ENCODE measurements around the gene LRRN4.
A peak's percentile ranks its signal among the peaks of the same experiment; 100 is the strongest.

Gene LRRN4

DNA sequence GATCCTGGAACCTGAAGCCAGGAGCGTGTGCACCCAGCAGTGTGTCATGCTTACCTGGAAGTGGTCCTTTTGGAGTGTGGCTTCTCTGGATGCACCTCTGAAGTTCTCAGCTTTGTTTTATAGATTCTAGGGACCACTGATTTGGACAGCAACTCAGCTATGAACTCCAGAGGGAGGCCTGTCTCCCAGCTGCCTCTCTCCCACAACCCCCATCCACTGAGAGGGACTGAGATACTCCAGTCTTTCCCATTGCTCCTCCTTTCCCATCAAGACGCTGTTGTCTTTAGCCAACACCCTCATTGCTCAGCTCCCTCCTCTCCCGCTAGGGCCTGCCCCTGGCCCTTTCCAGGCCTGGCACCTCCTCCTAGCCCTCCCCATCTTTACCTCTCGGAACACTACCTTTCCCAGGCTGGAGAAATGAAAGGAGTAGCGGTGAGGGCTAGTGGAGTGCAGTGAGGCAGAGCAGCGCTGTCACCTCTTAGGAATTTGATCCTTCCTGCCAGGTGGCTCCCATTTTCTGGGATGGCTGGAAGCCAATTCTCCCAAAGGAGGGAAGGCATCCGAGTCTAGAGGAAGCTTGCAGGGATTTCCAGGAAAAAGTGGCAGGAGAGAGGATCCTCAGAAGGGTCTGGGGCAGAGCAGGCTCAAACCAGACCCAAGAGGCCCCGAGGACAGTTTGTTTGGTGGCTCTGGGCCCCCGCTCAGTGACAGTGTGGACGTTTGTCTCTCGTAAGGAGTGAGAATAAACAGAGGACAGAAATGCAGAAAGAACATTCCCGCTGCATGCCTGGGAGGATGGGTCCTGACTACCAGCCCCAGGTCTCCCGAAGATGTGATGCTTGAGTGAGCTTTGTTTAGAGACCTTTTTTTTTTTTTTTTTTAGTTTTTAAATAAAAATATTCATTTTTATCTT, at the start of gene LRRN4:
TSS of gene LRRN4 (minus strand) at position 285 of the 913 bp plus-strand sequence. CDS start 1,261 bp downstream, outside the sequence.
- peak; percentile 78 to 89 for DNase-seq

DNA sequence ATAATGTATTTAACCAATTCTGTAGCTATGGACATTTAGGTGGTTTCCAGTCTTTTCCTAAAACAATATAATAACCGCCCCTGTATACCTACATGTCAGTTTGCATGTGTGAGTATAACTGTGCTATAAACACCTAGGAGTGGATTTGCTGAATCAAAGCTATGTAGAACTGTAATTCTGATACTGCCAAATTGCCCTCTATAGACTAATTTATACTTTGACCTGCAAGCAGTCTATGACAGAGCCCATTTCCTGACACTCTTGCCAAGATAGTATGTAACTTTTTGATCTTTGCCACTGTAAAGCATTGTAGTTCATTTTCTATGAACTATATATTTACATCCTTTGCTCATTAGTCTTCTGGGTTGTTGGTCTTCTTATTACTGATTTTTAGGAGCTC, 49.4 kb upstream of the LRRN4 start:
- no peak for DNase-seq

DNA sequence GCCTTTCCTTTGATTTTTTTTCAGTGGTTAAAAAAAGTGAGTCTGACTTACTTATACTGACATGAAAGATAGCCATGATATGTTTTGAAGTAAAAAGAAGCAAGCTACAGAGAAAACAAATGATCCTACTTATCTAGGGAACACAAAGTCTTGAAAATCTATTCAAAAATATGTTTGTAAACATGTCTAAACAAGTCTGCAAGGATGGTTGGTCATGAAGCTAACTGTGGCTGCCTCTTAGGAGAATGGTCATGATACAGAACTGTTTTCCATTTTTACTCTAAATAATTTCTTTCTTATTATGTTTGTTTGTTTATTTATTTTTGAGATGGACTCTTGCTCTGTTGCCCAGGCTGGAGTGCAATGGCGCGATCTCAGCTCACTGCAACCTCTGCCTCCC, 47.5 kb upstream of the LRRN4 start:
- DNase-seq: no peak

- no peak for DNase-seq
Measured at GRCh38 chr20:6100246-6100645, 46.4 kb upstream of the LRRN4 start.

GRCh38 chr20:6099819-6100218, 46.0 kb upstream of the LRRN4 start:
- DNase-seq: no peak

GRCh38 chr20:6095409-6095808, 41.5 kb upstream of the LRRN4 start:
- no peak for DNase-seq

- DNase-seq: no peak
Measured at GRCh38 chr20:6094565-6094964, 40.7 kb upstream of the LRRN4 start.

- DNase-seq: no peak
Measured at GRCh38 chr20:6094063-6094462, 40.2 kb upstream of the LRRN4 start.

- DNase-seq: no peak
Measured at GRCh38 chr20:6091661-6092060, 37.8 kb upstream of the LRRN4 start.

- DNase-seq: no peak
Measured at GRCh38 chr20:6086868-6087267, 33.0 kb upstream of the LRRN4 start.

DNA sequence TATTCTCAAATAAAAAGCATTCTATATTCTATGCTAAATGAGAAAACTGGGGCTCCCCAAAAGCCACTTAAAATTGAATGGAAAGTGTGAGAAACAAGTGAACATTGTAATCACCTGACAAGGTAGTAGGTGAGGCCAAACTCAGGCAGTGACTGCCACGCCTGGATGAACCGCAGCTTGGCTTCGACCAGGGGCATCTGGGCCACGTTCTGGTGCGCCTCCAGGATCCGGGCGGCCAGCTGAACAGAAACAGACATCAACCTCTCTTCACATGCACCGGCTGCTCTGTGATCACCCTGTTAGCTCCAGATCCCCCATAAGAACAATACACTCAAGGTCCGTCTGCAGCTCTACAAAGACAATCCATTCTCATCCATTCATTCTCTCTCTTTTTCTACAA, 30.1 kb upstream of the LRRN4 start:
- DNase-seq: no peak

DNA sequence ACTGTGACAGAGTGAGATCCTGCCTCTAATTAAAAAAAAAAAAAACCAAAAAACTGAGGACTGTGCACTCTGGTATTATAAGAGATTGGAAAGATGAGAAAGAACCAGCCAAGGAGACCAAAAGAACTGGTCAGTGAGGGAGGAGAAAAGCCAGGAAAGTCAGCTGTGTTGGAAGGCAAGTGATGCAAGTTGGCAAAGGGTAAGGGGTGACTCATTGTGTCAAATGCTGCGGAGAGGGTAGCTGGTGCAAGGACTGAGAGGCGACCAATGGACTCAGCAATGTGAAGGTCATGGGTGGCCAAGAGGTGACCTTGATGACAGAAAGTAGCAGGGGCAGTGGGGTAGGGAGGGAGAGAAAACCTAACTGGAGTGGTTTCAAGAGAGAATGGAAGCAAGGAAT, 27.4 kb upstream of the LRRN4 start:
- DNase-seq: no peak

DNA sequence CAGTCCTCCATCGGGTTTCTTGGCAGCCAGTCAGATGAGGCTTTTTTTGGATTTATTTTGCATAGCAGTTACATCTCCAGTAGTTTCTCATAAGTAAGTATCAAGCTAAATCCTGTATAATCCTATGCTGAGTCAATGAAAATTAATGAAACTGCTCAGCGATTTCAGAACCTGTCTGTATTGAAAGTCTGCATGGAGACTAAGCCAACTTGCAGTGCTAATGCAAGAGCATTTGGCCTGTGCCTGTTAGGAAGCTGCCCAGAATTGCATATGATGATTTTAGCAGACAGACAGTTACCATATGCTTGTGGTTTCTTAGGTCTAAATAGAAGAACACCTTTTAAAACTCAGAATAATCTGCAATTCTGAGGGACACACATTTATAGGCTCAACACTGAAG, 25.2 kb upstream of the LRRN4 start:
- no peak for DNase-seq

- no peak for DNase-seq
Measured at GRCh38 chr20:6075428-6076219, 21.8 kb upstream of the LRRN4 start.

- DNase-seq: no peak
Measured at GRCh38 chr20:6074784-6075183, 20.9 kb upstream of the LRRN4 start.

- no peak for DNase-seq
Measured at GRCh38 chr20:6074145-6074561, 20.3 kb upstream of the LRRN4 start.

DNA sequence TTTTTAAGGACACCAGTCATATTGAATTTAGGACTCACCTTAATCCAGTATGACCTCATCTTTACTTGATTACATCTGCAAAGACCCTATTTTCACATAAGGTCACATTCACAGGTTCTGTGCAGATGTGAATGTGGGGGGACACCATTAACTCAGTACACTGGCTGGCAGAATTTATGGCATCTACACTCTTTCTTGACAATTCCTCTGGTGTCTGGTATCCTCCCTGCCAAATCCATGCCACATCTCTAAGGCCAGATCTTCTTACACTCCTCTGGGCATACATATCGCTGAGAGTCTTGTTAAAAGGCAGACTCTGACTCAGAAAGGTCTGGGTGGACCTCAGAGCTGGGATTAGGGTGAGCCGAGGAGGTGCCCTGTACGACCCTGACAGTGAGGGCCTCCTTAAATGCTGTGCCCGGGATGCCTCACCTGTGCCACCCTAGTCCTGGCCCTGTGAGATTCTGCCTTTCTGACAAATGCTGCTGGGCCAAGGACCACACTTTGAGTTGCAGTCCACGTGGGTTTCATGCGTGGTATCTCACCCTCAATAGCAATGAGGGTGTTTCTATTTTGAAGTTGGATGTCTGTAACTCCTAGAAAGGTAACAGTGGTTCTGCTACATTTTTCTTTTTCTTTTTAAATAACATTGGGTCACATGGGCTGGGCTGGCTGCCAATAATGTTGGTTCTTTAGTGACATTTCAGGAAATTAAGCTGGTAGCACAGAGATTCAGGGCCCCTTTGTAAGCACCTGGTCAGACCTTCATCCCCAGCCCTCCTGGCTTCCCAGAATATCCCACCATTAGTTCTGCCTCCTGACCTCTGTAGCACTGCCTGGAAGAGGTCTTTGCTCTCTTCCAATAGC, 17.2 kb upstream of the LRRN4 start:
- no peak for DNase-seq

DNA sequence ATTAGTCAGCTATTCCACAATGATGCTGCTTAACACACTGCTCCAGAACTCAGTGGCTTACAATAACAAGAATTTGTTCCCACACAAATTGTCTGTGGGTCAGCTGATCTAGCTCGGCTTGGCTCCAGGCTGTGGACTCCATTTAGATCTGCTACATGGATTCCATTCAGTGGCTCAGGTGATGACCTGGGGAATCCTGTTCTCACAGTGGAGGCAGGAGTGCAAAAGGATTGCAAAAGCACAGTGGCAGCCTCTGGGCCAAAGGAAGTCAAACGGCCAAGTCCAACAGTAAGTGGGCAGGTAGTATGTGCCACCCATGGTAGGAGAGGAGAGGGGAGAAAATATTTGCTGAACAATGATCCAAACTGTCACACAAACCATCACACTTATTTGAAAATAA, 15.8 kb upstream of the LRRN4 start:
- no peak for DNase-seq

GRCh38 chr20:6067763-6068318, 14.0 kb upstream of the LRRN4 start:
- DNase-seq: no peak

DNA sequence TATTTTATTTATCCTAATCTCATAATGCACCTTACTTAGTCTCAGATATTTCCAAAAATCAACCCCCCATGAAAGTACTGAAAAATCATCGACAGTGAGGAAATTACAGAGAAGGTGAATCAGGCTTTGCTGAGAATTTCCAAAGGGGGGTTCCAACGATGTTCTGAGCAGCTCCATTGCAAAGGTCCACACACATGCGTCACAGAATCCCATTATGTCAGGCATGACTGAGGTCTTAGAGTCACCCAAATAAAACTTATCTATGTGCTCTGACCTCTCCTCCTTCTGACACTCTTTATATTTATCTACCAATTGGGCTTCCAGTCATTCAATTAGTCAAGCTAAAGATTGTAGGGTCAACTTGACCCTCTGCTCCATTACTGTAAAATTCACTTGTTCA, 12.7 kb upstream of the LRRN4 start:
- no peak for DNase-seq

DNA sequence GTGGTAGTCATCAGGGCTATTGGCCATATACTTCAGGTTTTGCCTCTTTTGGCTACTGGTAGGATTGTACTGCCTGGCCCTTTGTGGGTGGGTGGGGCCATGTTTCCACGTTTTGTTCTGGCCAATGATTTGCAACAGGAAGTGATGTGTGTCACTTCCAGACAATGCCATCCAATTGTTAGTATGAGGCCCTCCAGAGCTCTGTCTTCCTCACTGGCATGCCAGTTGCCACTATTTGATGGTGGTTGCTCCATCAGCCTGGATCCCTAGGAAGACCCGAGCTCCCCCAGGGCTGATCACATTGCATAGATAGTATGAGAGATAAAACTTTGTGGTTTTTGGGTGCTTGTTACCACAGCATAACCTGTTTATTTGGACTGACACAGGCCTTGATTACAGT, 7.7 kb upstream of the LRRN4 start:
- DNase-seq: no peak

DNA sequence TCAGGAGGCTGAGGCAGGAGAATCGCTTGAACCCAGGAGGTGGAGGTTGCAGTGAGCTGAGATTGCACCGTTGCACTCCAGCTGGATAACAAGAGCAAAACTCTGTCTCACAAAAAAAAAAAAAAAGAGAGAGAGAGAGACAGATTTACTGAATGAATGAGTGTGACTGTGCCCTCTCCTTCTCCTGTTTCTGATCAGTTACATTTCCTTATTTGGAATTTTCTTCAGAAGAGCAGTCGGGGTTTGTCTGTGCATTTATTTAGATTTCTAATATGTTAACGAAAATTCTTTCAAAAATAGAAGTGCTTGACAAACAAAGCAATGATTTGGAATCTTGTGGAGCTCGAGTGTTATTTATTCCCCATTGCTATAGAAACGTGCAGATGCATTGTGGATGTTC, 6.4 kb upstream of the LRRN4 start:
- DNase-seq: no peak
